SK-N-SH (cell line): ENCODE results near the gene SPATA31D3. TPM values are rescaled to one million over a fixed set of nuclear protein-coding genes. Genes with fewer than 3 reads are reported as not detected.

ENCODE experiments used
- CTCF ChIA-PET: fragments of 300-600, 350-600 bp; formaldehyde crosslinking; extraction: SDS; loops from one replicate; lab custom pipeline; 2021; lab: Yijun Ruan, JAX
- POLR2A ChIA-PET: fragments of 350-600 bp; sonication (Branson Sonifier 250); formaldehyde crosslinking; extraction: SDS; loops from one replicate; lab custom pipeline; 2020; ENCODE audit warnings: antibody characterized with exemption, inconsistent platforms; lab: Yijun Ruan, JAX
- DNase-seq: peaks from one replicate; pipeline ENCODE4 v3.0.0; 2012
- H2AFZ ChIP-seq: fragments of 200-600 bp; sonication (generic); 2 replicates; pipeline ENCODE4 v1.8.1; 2016; ENCODE audit warnings: antibody characterized with exemption, mild to moderate bottlenecking, low read depth
- H3F3A ChIP-seq: fragments of 200-600 bp; sonication (generic); replicated peaks from 2 replicates; pipeline ENCODE3; 2016; ENCODE audit warnings: antibody characterized with exemption, mild to moderate bottlenecking; ENCODE audit not compliant: insufficient read depth
- H3K27ac ChIP-seq, 2 experiments: fragments of 200-500 bp in 1 of 2; fragments of 200-600 bp in 1 of 2; sonication (Bioruptor generic) in 1 of 2; sonication (generic), shearing (Covaris generic) in 1 of 2; 2 replicates each; pipeline versions ENCODE4 v1.5.1 to v1.6.1; 2014 to 2016; ENCODE audit warnings: low read depth in 2 of 2, inconsistent platforms in 1 of 2, low read length in 1 of 2, mild to moderate bottlenecking in 1 of 2, mixed read lengths in 1 of 2
- H3K27me3 ChIP-seq: fragments of 200-600 bp; sonication (generic), shearing (Covaris generic); 2 replicates; pipeline ENCODE4 v1.6.1; 2016; ENCODE audit warnings: mixed run types; ENCODE audit not compliant: insufficient read depth
- H3K36me3 ChIP-seq, 2 experiments: fragments of 200-500 bp in 1 of 2; fragments of 200-600 bp in 1 of 2; sonication (Bioruptor generic) in 1 of 2; sonication (generic) in 1 of 2; replicated peaks in 1 of 2; 2 replicates each; pipeline versions ENCODE3 to v1.5.1; 2014 to 2016; ENCODE audit warnings: low read length in 1 of 2, mild to moderate bottlenecking in 1 of 2; ENCODE audit not compliant: insufficient read depth in 2 of 2, control insufficient read depth in 1 of 2
- H3K4me1 ChIP-seq, 2 experiments: fragments of 200-500 bp in 1 of 2; fragments of 200-600 bp in 1 of 2; sonication (Bioruptor generic) in 1 of 2; sonication (generic), shearing (Covaris generic) in 1 of 2; 2 replicates each; pipeline versions ENCODE4 v1.5.1 to v1.6.1; 2014 to 2016; ENCODE audit warnings: low read depth in 1 of 2, low read length in 1 of 2, mixed run types in 1 of 2; ENCODE audit not compliant: insufficient read depth in 2 of 2, control insufficient read depth in 1 of 2
- H3K4me2 ChIP-seq: fragments of 200-600 bp; sonication (generic), shearing (Covaris generic); 2 replicates; pipeline ENCODE4 v1.6.1; 2017; ENCODE audit warnings: mixed run types
- H3K4me3 ChIP-seq, 2 experiments: fragments of 200-500 bp in 1 of 2; fragments of 200-600 bp in 1 of 2; sonication (Bioruptor generic) in 1 of 2; sonication (generic), shearing (Covaris generic) in 1 of 2; 2 replicates each; pipeline versions ENCODE4 v1.5.1 to v1.8.1; 2014 to 2016; ENCODE audit warnings: low read depth in 2 of 2, inconsistent platforms in 1 of 2, low read length in 1 of 2, mild to moderate bottlenecking in 1 of 2, mixed read lengths in 1 of 2, moderate library complexity in 1 of 2
- H3K79me2 ChIP-seq: fragments of 200-600 bp; sonication (generic); 2 replicates; pipeline ENCODE4 v1.8.1; 2017; ENCODE audit warnings: mild to moderate bottlenecking; ENCODE audit not compliant: insufficient read depth
- H3K9ac ChIP-seq: fragments of 200-600 bp; sonication (generic); 2 replicates; pipeline ENCODE4 v1.6.1; 2017; ENCODE audit warnings: mixed run types
- H3K9me2 ChIP-seq: fragments of 200-600 bp; sonication (generic); 2 replicates; pipeline ENCODE4 v1.6.1; 2017; ENCODE audit warnings: mixed run types
- H3K9me3 ChIP-seq: fragments of 200-600 bp; sonication (generic); 2 replicates; pipeline ENCODE4 v1.6.1; 2017; ENCODE audit warnings: mixed run types, mild to moderate bottlenecking, moderate library complexity
- H4K20me1 ChIP-seq: fragments of 200-600 bp; sonication (generic); 2 replicates; pipeline ENCODE4 v1.6.1; 2017; ENCODE audit warnings: mild to moderate bottlenecking, mixed run types; ENCODE audit not compliant: insufficient read depth
- CTCF ChIP-seq: fragments of 200-600 bp; sonication (generic); IDR thresholded peaks from 2 replicates; pipeline ENCODE4 v1.6.1; 2017; ENCODE audit warnings: antibody characterized with exemption, mild to moderate bottlenecking, moderate library complexity
- EP300 ChIP-seq, 2 experiments: IDR thresholded peaks; 2 replicates each; pipeline versions ENCODE4 v1.4.0 to v1.6.1; 2012; ENCODE audit warnings: borderline replicate concordance in 1 of 2, low read depth in 1 of 2, low read length in 1 of 2
- EZH2phosphoT487 ChIP-seq: fragments of 200-600 bp; sonication (generic); IDR thresholded peaks from 2 replicates; pipeline ENCODE4 v1.6.1; 2017; ENCODE audit warnings: low read depth, mixed run types, mild to moderate bottlenecking, antibody characterized with exemption, moderate library complexity, borderline replicate concordance
- FOSL2 ChIP-seq: IDR thresholded peaks from 2 replicates; pipeline ENCODE4 v1.4.0; 2012; ENCODE audit warnings: low read depth, mild to moderate bottlenecking, moderate library complexity, borderline replicate concordance
- FOXJ3 ChIP-seq: sonication (generic); formaldehyde crosslinking; IDR thresholded peaks from 2 replicates; pipeline ENCODE4 v1.5.1; 2020; ENCODE audit warnings: mild to moderate bottlenecking, missing genetic modification reagents
- FOXM1 ChIP-seq: IDR thresholded peaks from 2 replicates; pipeline ENCODE4 v1.4.0; 2012; ENCODE audit warnings: low read depth, mild to moderate bottlenecking
- GABPA ChIP-seq: IDR thresholded peaks from 2 replicates; pipeline ENCODE4 v1.4.0; 2012; ENCODE audit warnings: low read depth, mild to moderate bottlenecking
- JUND ChIP-seq: IDR thresholded peaks from 2 replicates; pipeline ENCODE4 v1.4.0; 2012
- MAX ChIP-seq: IDR thresholded peaks from 2 replicates; pipeline ENCODE4 v1.4.0; 2012; ENCODE audit warnings: low read depth
- MEF2A ChIP-seq: IDR thresholded peaks from 2 replicates; pipeline ENCODE4 v1.4.0; 2012; ENCODE audit warnings: low read depth, borderline replicate concordance
- MXI1 ChIP-seq: IDR thresholded peaks from 2 replicates; pipeline ENCODE4 v1.6.1; 2012; ENCODE audit warnings: mild to moderate bottlenecking, low read depth, low read length, improper control_type of control experiment
- NRF1 ChIP-seq: IDR thresholded peaks from 2 replicates; pipeline ENCODE4 v1.6.1; 2012; ENCODE audit warnings: low read depth, mild to moderate bottlenecking, low read length
- PBX3 ChIP-seq: IDR thresholded peaks from 2 replicates; pipeline ENCODE4; 2012
- RCOR1 ChIP-seq: fragments of 150-350 bp; IDR thresholded peaks from 2 replicates; pipeline ENCODE4 v1.6.1; 2017; ENCODE audit warnings: antibody characterized with exemption, low read length
- RFX5 ChIP-seq: IDR thresholded peaks from 2 replicates; pipeline ENCODE4 v1.6.1; 2012; ENCODE audit warnings: mild to moderate bottlenecking, improper control_type of control experiment, low read length
- SIN3A ChIP-seq: IDR thresholded peaks from 2 replicates; pipeline ENCODE4 v1.6.1; 2012; ENCODE audit warnings: low read depth, mild to moderate bottlenecking, low read length, moderate library complexity, borderline replicate concordance
- SMC3 ChIP-seq: IDR thresholded peaks from 2 replicates; pipeline ENCODE4 v1.6.1; 2012; ENCODE audit warnings: low read depth, low read length, improper control_type of control experiment
- USF2 ChIP-seq: fragments of 150-350 bp; IDR thresholded peaks from 2 replicates; pipeline ENCODE4 v1.6.1; 2017; ENCODE audit warnings: antibody characterized with exemption, low read length, low read depth, borderline replicate concordance
- YY1 ChIP-seq: IDR thresholded peaks from 2 replicates; pipeline ENCODE4 v1.4.0; 2012; ENCODE audit warnings: low read depth, mild to moderate bottlenecking
- WGBS: methylation state at CpG from one replicate; pipeline ENCODE4 v1.1.6; 2017; ENCODE audit warnings: low lambda C conversion rate; 5-methylcytosine and 5-hydroxymethylcytosine counted together
- polyA plus RNA-seq, 3 experiments: library from polyadenylated mRNA; depleted of rRNA; stranded (reverse); fragments of >200 nt; gene quantifications; 2 replicates each; pipeline ENCODE4 v1.2.3, GENCODE V29; 2012

Gene SPATA31D3
- polyA plus RNA-seq, 1 of the 3 experiments (the other 2 are of a cell fraction) = not detected

GRCh38 chr9:81989700-81990099 is 46.4 kb downstream of the SPATA31D3 start:
- Histone ChIP-seq H3K36me3 (no peaks in the 10 kb centered on the region), H3K27me3 (no peaks in the 10 kb centered on the region), H3K79me2 (no peaks in the 10 kb centered on the region), H3K9me2 (no peaks in the 10 kb centered on the region), H3K4me1 (no peaks in the 10 kb centered on the region), H3K9ac (no peak overlapping the region), H3K4me3 (no peak overlapping the region), H2AFZ (no peak overlapping the region), H3F3A (no peaks in the 10 kb centered on the region), H3K9me3 (no peaks in the 10 kb centered on the region), H3K4me2 (no peak overlapping the region), H3K27ac (no peak overlapping the region), H4K20me1 (no peaks in the 10 kb centered on the region)
- ChIA-PET CTCF (no interaction called here), POLR2A (no interaction called here)
- WGBS = 80% methylated on average over 1 of the region's 1 CpG
- DNase-seq = no peak
- TF ChIP-seq RCOR1 (no peak), FOXM1 (no peak), USF2 (no peak), GABPA (no peak), CTCF (no peak), MAX (no peak), JUND (no peak), NRF1 (no peak), PBX3 (no peak), MXI1 (no peak)

- Histone ChIP-seq H3F3A (no peaks in the 10 kb centered on the region), H3K27me3 (no peaks in the 10 kb centered on the region), H3K79me2 (no peaks in the 10 kb centered on the region), H2AFZ (no peak overlapping the region), H3K9ac (no peak overlapping the region), H3K36me3 (no peaks in the 10 kb centered on the region), H3K9me2 (no peaks in the 10 kb centered on the region), H3K4me1 (no peaks in the 10 kb centered on the region), H3K27ac (no peak overlapping the region), H3K9me3 (no peaks in the 10 kb centered on the region), H4K20me1 (no peaks in the 10 kb centered on the region), H3K4me2 (no peak overlapping the region), H3K4me3 (no peak overlapping the region)
- TF ChIP-seq RCOR1 = no peak
- no peak for TF ChIP-seq SMC3
- no peak for TF ChIP-seq EP300 (IDR thresholded peaks at IDR 0.05; ENCODE audit: borderline replicate concordance in 1 of 2, low read depth in 1 of 2, low read length in 1 of 2)
- no peak for TF ChIP-seq MEF2A
- no peak for TF ChIP-seq RFX5
- no peak for TF ChIP-seq YY1
- TF ChIP-seq SIN3A = no peak
- no peak for TF ChIP-seq FOSL2
- no peak for TF ChIP-seq FOXJ3 (CRISPR knock-in tag)
- TF ChIP-seq NRF1 = no peak
- TF ChIP-seq EZH2phosphoT487 = no peak
- no peak for TF ChIP-seq JUND
- no peak for DNase-seq
- POLR2A ChIA-PET = no interaction called here
- WGBS = 76% methylated on average over 5 of the region's 5 CpGs
- CTCF ChIA-PET = no interaction called here
Observed at GRCh38 chr9:81993656-81994055, 50.4 kb downstream of the SPATA31D3 start.
